Activated naive CD8-positive, alpha-beta T cell (primary cell): ENCODE measurements around the gene DOHH.

ENCODE experiments used
- H3K27ac Mint-ChIP-seq: one replicate; pipeline ENCODE4 v1.8.0; 2021; ENCODE audit warnings: mixed read lengths
- H3K27me3 Mint-ChIP-seq: one replicate; pipeline ENCODE4 v1.8.0; 2021; ENCODE audit warnings: mixed read lengths
- H3K36me3 Mint-ChIP-seq: one replicate; pipeline ENCODE4 v1.8.0; 2021; ENCODE audit warnings: mixed read lengths
- H3K4me1 Mint-ChIP-seq: one replicate; pipeline ENCODE4 v1.8.0; 2021; ENCODE audit warnings: low read depth, mixed read lengths
- H3K4me3 Mint-ChIP-seq: one replicate; pipeline ENCODE4 v1.8.0; 2021; ENCODE audit warnings: mild to moderate bottlenecking, mixed read lengths
- H3K9me3 Mint-ChIP-seq: one replicate; pipeline ENCODE4 v1.8.0; 2021; ENCODE audit warnings: low read depth, mixed read lengths

The DOHH gene

DNA sequence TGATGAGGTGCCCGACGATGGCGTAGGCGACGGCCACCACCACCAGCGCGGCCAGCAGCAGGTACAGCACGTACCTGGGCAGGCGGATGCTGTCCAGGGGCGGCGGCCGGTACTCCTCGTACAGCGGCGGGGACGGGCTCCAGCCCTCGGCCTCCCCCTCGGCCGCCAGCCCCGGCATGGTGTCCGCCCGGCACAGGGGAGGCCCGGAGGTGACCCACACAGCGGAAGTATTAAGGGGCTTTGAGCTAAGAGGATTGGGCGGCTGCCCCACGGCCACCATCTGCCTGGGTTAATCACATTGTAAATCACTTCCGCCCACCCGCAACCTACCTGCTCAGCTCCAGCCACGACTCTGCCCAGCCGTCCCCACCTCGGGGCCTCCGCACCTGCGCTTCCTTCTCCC is 17.2 kb downstream of the DOHH start, which contains the start of gene SMIM44:
Gene SMIM44, minus strand, starts transcription at position 216 of the 403 bp plus-strand sequence. Its CDS starts 38 bp downstream, at position 178.
- H3K9me3 Mint-ChIP-seq: no peaks in the 10 kb centered on the region
- H3K36me3 Mint-ChIP-seq: no peaks in the 10 kb centered on the region
- H3K4me3 Mint-ChIP-seq: no peak within 1 kb of the TSS
- H3K27me3 Mint-ChIP-seq: no peaks in the 10 kb centered on the region
- H3K4me1 Mint-ChIP-seq: peaks cover 9% of the 10 kb centered on the region
- H3K27ac Mint-ChIP-seq: no peak within 1 kb of the TSS

GRCh38 chr19:3482507-3483225 is 17.8 kb downstream of the DOHH start:
- no peak overlapping the region for H3K4me3 Mint-ChIP-seq
- no peaks in the 10 kb centered on the region for H3K27me3 Mint-ChIP-seq

DNA sequence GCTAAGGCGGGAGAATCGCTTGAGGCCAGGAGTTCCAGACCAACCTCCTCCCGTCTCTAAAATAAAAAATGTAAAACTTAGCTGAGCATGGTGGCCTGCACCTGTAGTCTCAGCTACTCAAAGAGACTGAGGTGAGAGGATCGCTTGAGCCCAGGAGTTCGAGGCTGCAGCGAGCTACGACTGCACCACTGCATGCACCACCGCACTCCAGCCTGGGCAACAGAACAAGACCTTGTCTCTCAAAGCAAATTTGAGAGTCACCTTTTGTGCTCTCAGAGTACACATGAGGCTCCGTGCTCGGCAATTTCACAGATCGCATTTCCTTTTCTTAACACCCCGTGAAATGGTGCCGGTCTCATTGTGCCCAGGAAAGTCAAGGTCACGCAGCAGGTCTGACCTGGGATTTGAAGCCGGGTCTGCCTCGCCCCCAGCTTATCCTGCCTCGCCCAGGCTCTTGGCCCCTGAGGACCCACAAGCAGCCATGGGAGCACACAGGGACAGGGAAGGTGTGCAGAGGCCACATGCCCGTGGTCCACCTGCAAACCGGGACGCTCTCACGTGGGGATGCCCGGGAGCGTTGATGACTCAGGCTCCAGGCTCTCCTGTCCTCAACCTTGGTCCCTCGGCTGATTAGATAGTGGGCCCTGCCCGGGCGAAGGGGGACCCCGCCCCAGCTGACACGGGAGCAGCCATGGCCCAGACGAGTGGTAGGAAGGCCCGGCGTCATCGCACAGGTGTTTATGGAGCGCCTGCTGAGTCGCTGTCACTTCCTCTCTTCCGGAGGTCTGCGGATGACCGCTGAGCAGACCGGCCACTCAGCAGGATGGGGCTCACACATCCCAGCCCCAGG is 19.0 kb downstream of the DOHH start:
- Mint-ChIP-seq H3K4me3 (no peak overlapping the region), H3K27me3 (no peaks in the 10 kb centered on the region), H3K9me3 (no peaks in the 10 kb centered on the region), H3K36me3 (no peaks in the 10 kb centered on the region), H3K27ac (no peak overlapping the region), H3K4me1 (peaks cover 13% of the 10 kb centered on the region)

More at GRCh38 chr19:3482507-3483225, 17.8 kb downstream of the DOHH start:
- Mint-ChIP-seq H3K4me1 (peaks cover 13% of the 10 kb centered on the region), H3K9me3 (no peaks in the 10 kb centered on the region), H3K36me3 (no peaks in the 10 kb centered on the region), H3K27ac (no peak overlapping the region)

DNA sequence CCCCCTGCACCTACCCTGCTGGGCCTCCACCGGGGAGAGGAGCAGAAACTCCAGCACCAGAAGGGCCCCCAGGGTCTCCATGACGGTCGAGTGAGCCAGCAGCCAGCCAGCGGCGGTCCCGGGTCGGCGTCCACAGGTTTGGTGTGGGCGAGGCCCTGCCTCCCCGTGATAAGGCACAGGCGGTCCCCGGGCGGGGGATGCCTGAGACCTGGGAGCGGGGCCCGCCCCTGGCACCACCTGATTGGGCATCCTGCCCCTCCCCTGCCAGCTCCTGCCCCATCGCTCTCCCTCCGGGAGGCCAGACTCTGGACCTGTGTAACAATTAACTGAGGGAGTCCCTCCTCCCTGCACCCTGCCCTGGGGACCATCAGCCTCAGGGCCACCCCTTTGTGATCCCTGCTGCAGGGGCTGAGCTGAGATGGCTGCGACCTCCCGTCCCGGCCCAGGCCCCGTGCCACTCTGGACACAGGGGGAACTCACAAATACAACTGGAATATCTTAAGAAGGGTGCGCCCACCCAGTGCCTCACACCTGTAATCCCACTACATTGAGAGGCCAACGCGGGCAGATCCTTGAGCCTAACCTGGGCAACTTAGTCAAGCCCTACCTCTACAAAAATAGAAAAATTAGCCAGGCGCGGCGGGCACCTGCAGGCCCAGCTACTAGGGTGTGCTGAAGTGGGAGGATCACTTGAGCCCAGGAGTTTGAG is 19.9 kb downstream of the DOHH start, which contains the start of gene SMIM24:
Gene SMIM24, minus strand, starts transcription at position 143 of the 709 bp plus-strand sequence. Its CDS starts 62 bp downstream, at position 81.
- H3K36me3 Mint-ChIP-seq: no peaks in the 10 kb centered on the region
- H3K9me3 Mint-ChIP-seq: no peaks in the 10 kb centered on the region
- no peak within 1 kb of the TSS for H3K4me3 Mint-ChIP-seq
- no peak within 1 kb of the TSS for H3K27ac Mint-ChIP-seq
- no peaks in the 10 kb centered on the region for H3K27me3 Mint-ChIP-seq
- peaks cover 13% of the 10 kb centered on the region for H3K4me1 Mint-ChIP-seq

- Mint-ChIP-seq H3K27me3 (no peaks in the 10 kb centered on the region), H3K27ac (no peak overlapping the region), H3K36me3 (no peaks in the 10 kb centered on the region), H3K4me1 (peaks cover 13% of the 10 kb centered on the region), H3K9me3 (no peaks in the 10 kb centered on the region), H3K4me3 (no peak overlapping the region)
Observed at GRCh38 chr19:3479834-3480215, 20.6 kb downstream of the DOHH start.

DNA sequence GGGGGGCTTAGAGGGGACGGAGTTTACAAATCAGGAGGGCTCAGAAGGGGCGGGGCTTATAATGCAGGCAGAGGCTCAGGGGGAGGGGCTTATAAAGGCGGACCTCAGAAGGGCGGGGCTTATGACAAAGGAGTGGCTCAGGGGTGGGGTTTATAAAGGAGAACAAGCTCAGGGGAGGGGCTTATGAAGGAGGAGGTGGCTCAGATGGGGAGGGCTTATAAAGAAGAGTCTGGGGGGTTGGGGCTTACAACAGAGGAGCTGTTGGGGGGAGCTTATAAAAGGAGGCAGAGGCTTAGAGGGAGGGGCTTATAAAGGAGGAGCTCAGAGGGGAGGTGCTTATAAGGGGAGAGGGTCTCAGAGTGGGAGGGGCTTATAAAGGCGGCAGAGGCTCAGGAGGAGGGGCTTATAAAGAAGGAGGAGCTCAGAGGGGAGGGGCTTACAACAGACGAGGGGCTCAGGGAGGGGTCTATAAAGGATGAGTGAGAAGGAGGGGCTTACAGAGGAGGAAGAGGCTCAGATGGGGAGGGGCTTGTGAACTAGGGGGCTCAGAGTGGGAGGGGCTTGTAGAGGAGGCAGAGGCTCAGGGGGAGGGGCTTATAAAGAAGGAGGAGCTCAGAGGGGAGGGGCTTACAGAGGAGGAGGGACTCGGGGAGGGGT is 21.2 kb downstream of the DOHH start:
- H3K36me3 Mint-ChIP-seq: no peaks in the 10 kb centered on the region
- no peak overlapping the region for H3K4me3 Mint-ChIP-seq
- no peaks in the 10 kb centered on the region for H3K27me3 Mint-ChIP-seq
- no peaks in the 10 kb centered on the region for H3K9me3 Mint-ChIP-seq
- H3K4me1 Mint-ChIP-seq: peaks cover 13% of the 10 kb centered on the region
- H3K27ac Mint-ChIP-seq: no peak overlapping the region

GRCh38 chr19:3478409-3479176 is 21.9 kb downstream of the DOHH start:
- H3K36me3 Mint-ChIP-seq: no peaks in the 10 kb centered on the region
- H3K27me3 Mint-ChIP-seq: no peaks in the 10 kb centered on the region
- peaks cover 13% of the 10 kb centered on the region for H3K4me1 Mint-ChIP-seq
- H3K4me3 Mint-ChIP-seq: peak overlapping the region; percentile 67
- no peak overlapping the region for H3K27ac Mint-ChIP-seq
- no peaks in the 10 kb centered on the region for H3K9me3 Mint-ChIP-seq

DNA sequence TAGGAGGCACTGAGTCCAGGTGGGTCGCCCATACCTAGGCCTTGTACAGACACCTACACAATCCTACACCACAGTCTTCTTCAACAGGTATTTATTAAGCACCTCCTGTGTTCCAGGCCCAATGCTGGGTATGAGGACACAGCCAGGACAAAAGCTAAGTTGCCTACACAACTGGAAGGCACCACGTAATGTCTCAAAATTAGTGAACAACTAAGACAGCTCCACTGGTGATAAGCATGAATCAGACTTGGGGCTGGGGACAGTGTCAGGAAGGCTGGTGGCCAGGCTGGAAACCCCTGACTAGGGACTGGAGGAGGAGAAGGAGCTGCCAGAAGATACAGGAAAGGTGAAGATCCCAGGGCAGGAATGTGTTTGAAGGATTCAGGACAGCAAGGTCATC is 22.5 kb downstream of the DOHH start:
- Mint-ChIP-seq H3K4me1 (peaks cover 13% of the 10 kb centered on the region), H3K27me3 (no peaks in the 10 kb centered on the region), H3K9me3 (no peaks in the 10 kb centered on the region), H3K4me3 (peak overlapping the region; percentile 52), H3K36me3 (no peaks in the 10 kb centered on the region), H3K27ac (no peak overlapping the region)

- no peak overlapping the region for H3K4me3 Mint-ChIP-seq
- H3K36me3 Mint-ChIP-seq: no peaks in the 10 kb centered on the region
- no peaks in the 10 kb centered on the region for H3K9me3 Mint-ChIP-seq
- no peak overlapping the region for H3K27ac Mint-ChIP-seq
- no peaks in the 10 kb centered on the region for H3K27me3 Mint-ChIP-seq
- H3K4me1 Mint-ChIP-seq: peaks cover 13% of the 10 kb centered on the region
Observed at GRCh38 chr19:3477506-3477905, 23.0 kb downstream of the DOHH start.

- no peak overlapping the region for H3K27ac Mint-ChIP-seq
- H3K4me3 Mint-ChIP-seq: no peak overlapping the region
- H3K4me1 Mint-ChIP-seq: peaks cover 13% of the 10 kb centered on the region
- H3K27me3 Mint-ChIP-seq: no peaks in the 10 kb centered on the region
- no peaks in the 10 kb centered on the region for H3K9me3 Mint-ChIP-seq
- H3K36me3 Mint-ChIP-seq: no peaks in the 10 kb centered on the region
Observed at GRCh38 chr19:3476830-3477229, 23.6 kb downstream of the DOHH start.

GRCh38 chr19:3475449-3475848 is 25.0 kb downstream of the DOHH start:
- Mint-ChIP-seq H3K4me1 (peaks cover 14% of the 10 kb centered on the region), H3K4me3 (no peak overlapping the region), H3K27me3 (no peaks in the 10 kb centered on the region), H3K27ac (no peak overlapping the region), H3K9me3 (no peaks in the 10 kb centered on the region), H3K36me3 (no peaks in the 10 kb centered on the region)

DNA sequence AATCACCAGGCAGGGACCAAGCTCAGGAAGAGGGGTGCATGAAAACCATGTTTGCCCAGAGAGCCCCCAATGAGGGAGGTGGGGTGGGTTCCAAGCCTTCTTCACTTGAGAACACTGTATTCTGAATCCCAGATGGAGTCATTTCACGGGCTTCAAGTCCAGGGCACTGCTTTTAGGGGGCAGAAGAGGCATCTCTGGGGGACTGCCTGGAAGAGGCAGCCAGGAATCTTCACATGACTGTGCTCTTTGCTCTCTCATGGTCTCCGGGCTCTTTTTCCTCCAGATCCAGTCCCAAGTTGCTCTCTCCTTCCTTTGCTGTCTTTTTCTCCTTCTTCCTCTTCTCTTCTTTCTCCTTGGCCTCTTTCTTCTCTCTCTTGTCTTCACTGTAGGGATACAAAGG is 25.9 kb downstream of the DOHH start:
- Mint-ChIP-seq H3K4me3 (no peak overlapping the region), H3K4me1 (peaks cover 14% of the 10 kb centered on the region), H3K9me3 (no peaks in the 10 kb centered on the region), H3K27me3 (no peaks in the 10 kb centered on the region), H3K36me3 (no peaks in the 10 kb centered on the region), H3K27ac (no peak overlapping the region)

DNA sequence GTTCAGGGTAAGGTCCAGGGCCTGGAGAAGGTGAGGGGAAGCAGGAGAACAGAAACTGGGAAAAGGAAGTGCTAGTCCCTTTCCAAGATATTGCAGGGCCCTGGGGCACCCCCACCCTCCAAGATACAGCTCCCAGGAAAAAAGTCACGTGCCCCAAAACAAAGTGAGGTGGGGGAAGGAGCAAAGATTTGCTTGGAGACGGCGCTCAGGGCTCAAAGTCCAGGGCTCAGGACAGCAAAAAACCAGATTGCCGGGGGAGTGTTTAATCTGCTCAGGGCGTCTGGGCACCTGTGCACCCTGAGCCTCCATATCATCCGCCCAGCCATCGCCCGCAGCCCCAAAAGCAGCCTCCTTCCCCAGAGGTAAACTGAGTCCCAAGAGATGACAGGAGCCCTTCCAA is 26.5 kb downstream of the DOHH start:
- Mint-ChIP-seq H3K4me3 (no peak overlapping the region), H3K27ac (no peak overlapping the region), H3K36me3 (no peaks in the 10 kb centered on the region), H3K27me3 (no peaks in the 10 kb centered on the region), H3K9me3 (no peaks in the 10 kb centered on the region), H3K4me1 (peaks cover 11% of the 10 kb centered on the region)
